ENCODE results near the gene ITPR1.
"Not testable (repeated sequence)": the region's sequence is repeated elsewhere in the genome, so short reads cannot be mapped to it uniquely, and the experiment has no call there.

The ITPR1 gene

GRCh38 chr3:4493014-4493940 is at the start of gene ITPR1:
ITPR1 (plus strand) TSS chr3:4493348; CDS start chr3:4516492, 23,144 bp downstream.
- no peaks in the 10 kb centered on the region for H3K36me3 ChIP-seq (ENCODE audit: insufficient read depth, low read length)
- peak within 1 kb of the TSS; percentile 55 for H3K9ac ChIP-seq (ENCODE audit: insufficient read length)
- no peak for TF ChIP-seq FOXP2 (optimal IDR thresholded peaks at IDR 0.05; ENCODE audit: control extremely low read depth, extremely low read length, insufficient read depth)
- no peak for TF ChIP-seq EZH2 (IDR thresholded peaks at IDR 0.05)
- TF ChIP-seq POLR2AphosphoS5 (IDR thresholded peaks at IDR 0.05; ENCODE audit: borderline replicate concordance, low read depth, low read length) = peak; percentile 99
- peak; percentile 91 for DNase-seq (ENCODE audit: low read depth, low spot score)
- no peak within 1 kb of the TSS for H3K27ac ChIP-seq
- peak within 1 kb of the TSS; percentile 84 for H3K4me3 ChIP-seq
- H3K9me3 ChIP-seq (ENCODE audit: low read depth, low read length) = no peaks in the 10 kb centered on the region

- H3K9me3 ChIP-seq (ENCODE audit: low read depth, low read length) = no peaks in the 10 kb centered on the region
- TF ChIP-seq FOXP2 (optimal IDR thresholded peaks at IDR 0.05; ENCODE audit: control extremely low read depth, extremely low read length, insufficient read depth) = no peak
- no peak for TF ChIP-seq EZH2 (IDR thresholded peaks at IDR 0.05)
- TF ChIP-seq POLR2AphosphoS5 (IDR thresholded peaks at IDR 0.05; ENCODE audit: borderline replicate concordance, low read depth, low read length) = no peak
- H3K36me3 ChIP-seq (ENCODE audit: insufficient read depth, low read length) = no peaks in the 10 kb centered on the region
- no peak overlapping the region for H3K4me3 ChIP-seq
- no peak overlapping the region for H3K9ac ChIP-seq (ENCODE audit: insufficient read length)
- no peak for DNase-seq (ENCODE audit: low read depth, low spot score)
- H3K27ac ChIP-seq = no peak overlapping the region
Measured at GRCh38 chr3:4447295-4447999, 45.7 kb upstream of the ITPR1 start.

GRCh38 chr3:4448187-4448586 is 45.0 kb upstream of the ITPR1 start:
- Histone ChIP-seq H3K27ac (no peak overlapping the region), H3K36me3 (ENCODE audit: insufficient read depth, low read length) (no peaks in the 10 kb centered on the region), H3K4me3 (no peak overlapping the region), H3K9ac (ENCODE audit: insufficient read length) (no peak overlapping the region), H3K9me3 (ENCODE audit: low read depth, low read length) (no peaks in the 10 kb centered on the region)
- DNase-seq (ENCODE audit: low read depth, low spot score) = no peak
- no peak for TF ChIP-seq EZH2 (IDR thresholded peaks at IDR 0.05)
- no peak for TF ChIP-seq FOXP2 (optimal IDR thresholded peaks at IDR 0.05; ENCODE audit: control extremely low read depth, extremely low read length, insufficient read depth)
- TF ChIP-seq POLR2AphosphoS5 (IDR thresholded peaks at IDR 0.05; ENCODE audit: borderline replicate concordance, low read depth, low read length) = no peak

- Histone ChIP-seq H3K9ac (ENCODE audit: insufficient read length) (no peak overlapping the region), H3K27ac (no peak overlapping the region), H3K9me3 (ENCODE audit: low read depth, low read length) (no peaks in the 10 kb centered on the region), H3K36me3 (ENCODE audit: insufficient read depth, low read length) (no peaks in the 10 kb centered on the region), H3K4me3 (no peak overlapping the region)
- no peak for DNase-seq (ENCODE audit: low read depth, low spot score)
- TF ChIP-seq FOXP2 (optimal IDR thresholded peaks at IDR 0.05; ENCODE audit: control extremely low read depth, extremely low read length, insufficient read depth) (no peak), POLR2AphosphoS5 (IDR thresholded peaks at IDR 0.05; ENCODE audit: borderline replicate concordance, low read depth, low read length) (no peak), EZH2 (IDR thresholded peaks at IDR 0.05) (no peak)
Measured at GRCh38 chr3:4449043-4449805, 43.9 kb upstream of the ITPR1 start.

GRCh38 chr3:4454142-4454541 is 39.0 kb upstream of the ITPR1 start:
- TF ChIP-seq FOXP2 (optimal IDR thresholded peaks at IDR 0.05; ENCODE audit: control extremely low read depth, extremely low read length, insufficient read depth) (no peak), EZH2 (IDR thresholded peaks at IDR 0.05) (no peak), POLR2AphosphoS5 (IDR thresholded peaks at IDR 0.05; ENCODE audit: borderline replicate concordance, low read depth, low read length) (no peak)
- Histone ChIP-seq H3K9me3 (ENCODE audit: low read depth, low read length) (no peaks in the 10 kb centered on the region), H3K9ac (ENCODE audit: insufficient read length) (no peak overlapping the region), H3K36me3 (ENCODE audit: insufficient read depth, low read length) (no peaks in the 10 kb centered on the region), H3K4me3 (no peak overlapping the region), H3K27ac (no peak overlapping the region)
- no peak for DNase-seq (ENCODE audit: low read depth, low spot score)

GRCh38 chr3:4456780-4457179 is 36.4 kb upstream of the ITPR1 start:
- not testable (repeated sequence) for H3K27ac ChIP-seq, H3K4me3 ChIP-seq

GRCh38 chr3:4458961-4459360 is 34.2 kb upstream of the ITPR1 start:
- no peak overlapping the region for H3K4me3 ChIP-seq
- H3K36me3 ChIP-seq (ENCODE audit: insufficient read depth, low read length) = no peaks in the 10 kb centered on the region
- H3K9ac ChIP-seq (ENCODE audit: insufficient read length) = no peak overlapping the region
- TF ChIP-seq POLR2AphosphoS5 (IDR thresholded peaks at IDR 0.05; ENCODE audit: borderline replicate concordance, low read depth, low read length) (no peak), FOXP2 (optimal IDR thresholded peaks at IDR 0.05; ENCODE audit: control extremely low read depth, extremely low read length, insufficient read depth) (no peak), EZH2 (IDR thresholded peaks at IDR 0.05) (no peak)
- H3K9me3 ChIP-seq (ENCODE audit: low read depth, low read length) = no peaks in the 10 kb centered on the region
- no peak overlapping the region for H3K27ac ChIP-seq
- no peak for DNase-seq (ENCODE audit: low read depth, low spot score)

More at GRCh38 chr3:4456780-4457179, 36.4 kb upstream of the ITPR1 start:
- H3K36me3 ChIP-seq (ENCODE audit: insufficient read depth, low read length); H3K9me3 ChIP-seq (ENCODE audit: low read depth, low read length); H3K9ac ChIP-seq (ENCODE audit: insufficient read length); DNase-seq (ENCODE audit: low read depth, low spot score): not testable (repeated sequence)

- no peak overlapping the region for H3K4me3 ChIP-seq
- no peaks in the 10 kb centered on the region for H3K9me3 ChIP-seq (ENCODE audit: low read depth, low read length)
- no peak overlapping the region for H3K27ac ChIP-seq
- H3K9ac ChIP-seq (ENCODE audit: insufficient read length) = no peak overlapping the region
- no peak for DNase-seq (ENCODE audit: low read depth, low spot score)
- TF ChIP-seq FOXP2 (optimal IDR thresholded peaks at IDR 0.05; ENCODE audit: control extremely low read depth, extremely low read length, insufficient read depth) (no peak), POLR2AphosphoS5 (IDR thresholded peaks at IDR 0.05; ENCODE audit: borderline replicate concordance, low read depth, low read length) (no peak), EZH2 (IDR thresholded peaks at IDR 0.05) (no peak)
- H3K36me3 ChIP-seq (ENCODE audit: insufficient read depth, low read length) = no peaks in the 10 kb centered on the region
Measured at GRCh38 chr3:4460334-4460733, 32.8 kb upstream of the ITPR1 start.

Data from SK-N-MC (cell line).